Karpas-422 (cell line): Measurements from ENCODE around the gene USP32. TPM values are rescaled to one million over a fixed set of nuclear protein-coding genes. Genes with fewer than 3 reads are reported as not detected.
A peak's percentile ranks its signal among the peaks of the same experiment; 100 is the strongest.

ENCODE experiments used
- DNase-seq: peaks from one replicate; pipeline ENCODE4 v3.0.0-alpha.2; 2015
- H2AFZ ChIP-seq: fragments of 200-600 bp; sonication (generic); 2 replicates; pipeline ENCODE4 v1.6.1; 2014; ENCODE audit warnings: antibody characterized with exemption, low read length, mixed read lengths
- H3K27ac ChIP-seq: fragments of 200-600 bp; sonication (generic); 2 replicates; pipeline ENCODE4 v1.5.1; 2014; ENCODE audit warnings: mild to moderate bottlenecking, low read length, moderate library complexity
- H3K27me3 ChIP-seq: fragments of 200-600 bp; sonication (generic); 2 replicates; pipeline ENCODE4 v1.6.1; 2014; ENCODE audit warnings: low read length, mixed read lengths
- H3K36me3 ChIP-seq: fragments of 200-600 bp; sonication (generic); 2 replicates; pipeline ENCODE4 v1.6.1; 2014; ENCODE audit warnings: low read length, mixed read lengths; ENCODE audit not compliant: insufficient read depth
- H3K4me1 ChIP-seq: fragments of 200-600 bp; sonication (generic); 2 replicates; pipeline ENCODE4 v1.6.1; 2014; ENCODE audit warnings: mild to moderate bottlenecking, low read length, mixed read lengths
- H3K4me2 ChIP-seq: fragments of 200-600 bp; sonication (generic); 2 replicates; pipeline ENCODE4 v1.6.1; 2014; ENCODE audit warnings: low read length, low read depth, mild to moderate bottlenecking; ENCODE audit not compliant: poor library complexity, severe bottlenecking
- H3K4me3 ChIP-seq: fragments of 200-600 bp; sonication (generic); 2 replicates; pipeline ENCODE4 v1.5.1; 2014; ENCODE audit warnings: mild to moderate bottlenecking, antibody characterized with exemption, low read length, mixed read lengths
- H3K79me2 ChIP-seq: fragments of 200-600 bp; sonication (generic); 2 replicates; pipeline ENCODE4 v1.6.1; 2014; ENCODE audit warnings: mild to moderate bottlenecking, low read length, mixed read lengths
- H3K9ac ChIP-seq: fragments of 200-600 bp; sonication (generic); 2 replicates; pipeline ENCODE4 v1.6.0; 2014; ENCODE audit warnings: low read length
- H3K9me2 ChIP-seq: fragments of 200-600 bp; sonication (generic), shearing (Covaris generic); replicated peaks from 2 replicates; pipeline ENCODE4 v1.6.0; 2014; ENCODE audit warnings: mild to moderate bottlenecking, low read length, moderate library complexity; ENCODE audit not compliant: insufficient read depth
- H3K9me3 ChIP-seq: fragments of 300-700, 200-600 bp; sonication (generic); 2 replicates; pipeline ENCODE4 v1.6.1; 2014; ENCODE audit warnings: low read length, mixed read lengths
- H4K20me1 ChIP-seq: fragments of 200-600 bp; sonication (generic); 2 replicates; pipeline ENCODE4 v1.6.1; 2014; ENCODE audit warnings: mild to moderate bottlenecking, antibody characterized with exemption, low read length, low read depth; ENCODE audit not compliant: insufficient read depth
- total RNA-seq: library from RNA; depleted of rRNA; stranded (reverse); fragments of >200 nt; shearing (Covaris generic); gene quantifications from 2 replicates; pipeline ENCODE4 v1.2.3, GENCODE V29; 2014; ENCODE audit warnings: low replicate concordance

USP32 gene
- total RNA-seq, 1 experiment from 2014 or later: 81.0 TPM

DNA sequence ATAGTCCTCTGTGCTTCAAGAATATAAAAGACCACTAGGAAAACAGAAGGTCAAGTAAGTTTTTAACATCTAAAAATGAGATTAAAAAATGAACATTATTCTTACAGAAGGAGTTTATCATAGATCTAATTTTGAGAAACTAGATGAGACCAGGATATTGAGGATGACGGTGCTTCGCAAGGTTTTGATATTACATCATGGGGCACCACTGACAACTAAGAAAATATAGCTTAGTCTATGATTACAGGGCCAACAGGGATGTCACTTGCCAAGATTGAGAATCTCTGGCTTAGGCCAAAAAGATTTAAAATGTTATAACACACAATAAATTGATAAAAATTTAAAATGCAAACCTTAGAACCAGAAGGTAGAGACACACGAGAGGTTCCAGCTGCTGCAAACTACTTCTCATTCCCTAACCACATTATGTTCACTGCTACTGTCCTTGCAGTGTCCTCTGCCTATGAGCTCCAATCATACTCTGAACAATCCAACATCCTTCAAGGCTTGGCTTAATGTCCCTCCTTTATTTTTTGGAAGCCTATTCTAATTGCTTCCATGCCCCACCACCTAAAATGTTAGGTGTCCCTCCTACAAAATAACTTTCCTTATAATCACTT is 33.2 kb downstream of the USP32 start:
- no peaks in the 10 kb centered on the region for H3K9me3 ChIP-seq
- no peaks in the 10 kb centered on the region for H4K20me1 ChIP-seq
- no peak overlapping the region for H2AFZ ChIP-seq
- no peaks in the 10 kb centered on the region for H3K9me2 ChIP-seq
- H3K36me3 ChIP-seq: no peaks in the 10 kb centered on the region
- H3K9ac ChIP-seq: no peak overlapping the region
- H3K27ac ChIP-seq: no peak overlapping the region
- no peaks in the 10 kb centered on the region for H3K27me3 ChIP-seq
- H3K79me2 ChIP-seq: peaks cover 87% of the 10 kb centered on the region
- H3K4me2 ChIP-seq: no peak overlapping the region
- DNase-seq: no peak
- no peak overlapping the region for H3K4me3 ChIP-seq
- peaks cover 23% of the 10 kb centered on the region for H3K4me1 ChIP-seq

DNA sequence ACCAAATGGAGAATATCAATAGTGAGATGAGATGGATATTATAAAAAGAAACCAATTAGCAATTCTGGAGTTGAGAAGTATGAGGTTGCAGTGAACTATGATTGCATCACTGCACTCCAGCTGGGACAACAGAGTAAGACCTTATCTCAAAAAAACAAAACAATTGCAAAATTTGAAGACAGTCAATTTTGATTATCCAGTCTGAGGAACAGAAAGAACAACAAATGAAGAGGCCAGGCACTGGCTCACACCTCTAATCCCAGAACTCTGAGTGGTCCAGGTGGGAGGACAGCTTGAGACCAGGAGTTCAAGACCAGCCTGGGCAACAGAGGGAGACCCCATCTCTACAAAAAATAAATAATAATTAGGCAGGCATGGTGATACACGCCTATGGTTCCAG is 35.0 kb downstream of the USP32 start:
- no peak overlapping the region for H3K4me2 ChIP-seq
- H4K20me1 ChIP-seq: no peaks in the 10 kb centered on the region
- H3K4me3 ChIP-seq: no peak overlapping the region
- H3K9me2 ChIP-seq: no peaks in the 10 kb centered on the region
- no peak overlapping the region for H2AFZ ChIP-seq
- H3K79me2 ChIP-seq: peaks cover 89% of the 10 kb centered on the region
- H3K36me3 ChIP-seq: no peaks in the 10 kb centered on the region
- H3K27ac ChIP-seq: no peak overlapping the region; the same call in 1 of the 2 replicates
- peaks cover 36% of the 10 kb centered on the region for H3K4me1 ChIP-seq
- no peaks in the 10 kb centered on the region for H3K9me3 ChIP-seq
- no peak overlapping the region for H3K9ac ChIP-seq
- no peaks in the 10 kb centered on the region for H3K27me3 ChIP-seq
- no peak for DNase-seq

DNA sequence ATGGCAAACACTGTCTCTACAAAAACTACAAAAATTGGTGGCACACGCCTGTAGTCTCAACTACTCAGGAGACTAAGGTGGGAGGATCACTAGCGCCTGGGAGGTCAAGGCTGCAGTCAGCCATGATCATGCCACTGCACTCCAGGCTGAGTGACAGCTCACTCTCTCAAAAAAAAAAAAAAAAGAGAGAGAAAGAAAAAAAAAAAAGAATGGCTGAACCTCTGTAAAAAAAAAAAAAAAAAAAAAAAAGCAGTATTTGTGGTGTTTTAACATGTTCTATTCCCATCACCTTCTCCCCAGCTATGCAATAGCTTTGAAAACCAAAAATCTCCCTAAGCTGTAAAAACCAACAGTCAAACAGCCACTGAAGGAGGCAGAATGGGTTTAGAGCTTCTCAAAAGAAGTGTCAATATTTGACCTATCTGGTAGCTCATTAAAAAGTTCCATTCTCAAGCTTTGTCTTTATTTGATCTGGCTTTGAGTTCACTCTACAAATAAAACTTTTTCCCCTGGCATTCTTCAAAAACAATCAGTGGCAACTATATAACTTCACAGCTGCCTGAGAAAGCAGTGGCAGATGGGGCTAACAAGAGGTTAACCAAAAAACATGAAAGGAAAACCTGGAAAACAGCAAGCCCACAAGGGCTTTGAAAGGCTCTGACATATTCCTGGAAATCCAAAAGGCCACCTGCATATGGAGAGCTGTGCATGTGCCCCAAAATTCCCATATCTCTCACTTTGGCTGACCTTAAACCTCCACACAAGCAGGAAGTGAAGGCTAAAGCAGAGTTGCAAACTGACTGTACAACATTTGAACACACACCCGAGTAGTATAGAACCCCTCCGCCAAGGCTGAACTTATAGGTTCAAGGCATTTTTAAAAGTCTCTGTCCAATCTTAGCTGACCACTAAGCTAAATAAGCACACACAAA is 36.0 kb downstream of the USP32 start:
- H3K4me2 ChIP-seq: peak overlapping the region; percentile 10
- H3K9ac ChIP-seq: no peak overlapping the region
- no peak overlapping the region for H2AFZ ChIP-seq
- peak overlapping the region; percentile 14; the same call in 1 of the 2 replicates for H3K27ac ChIP-seq
- H4K20me1 ChIP-seq: no peaks in the 10 kb centered on the region
- H3K9me3 ChIP-seq: no peaks in the 10 kb centered on the region
- no peaks in the 10 kb centered on the region for H3K27me3 ChIP-seq
- no peak overlapping the region for H3K4me3 ChIP-seq
- H3K36me3 ChIP-seq: no peaks in the 10 kb centered on the region
- no peak for DNase-seq
- no peaks in the 10 kb centered on the region for H3K9me2 ChIP-seq
- peaks cover 46% of the 10 kb centered on the region for H3K4me1 ChIP-seq
- peaks cover 89% of the 10 kb centered on the region for H3K79me2 ChIP-seq

- H3K9me3 ChIP-seq: no peaks in the 10 kb centered on the region
- H3K4me1 ChIP-seq: peaks cover 60% of the 10 kb centered on the region
- H3K4me3 ChIP-seq: no peak overlapping the region
- H3K79me2 ChIP-seq: peaks cover 95% of the 10 kb centered on the region
- DNase-seq: no peak
- H4K20me1 ChIP-seq: no peaks in the 10 kb centered on the region
- no peaks in the 10 kb centered on the region for H3K36me3 ChIP-seq
- no peak overlapping the region for H3K4me2 ChIP-seq
- H3K27me3 ChIP-seq: no peaks in the 10 kb centered on the region
- no peaks in the 10 kb centered on the region for H3K9me2 ChIP-seq
- no peak overlapping the region for H3K9ac ChIP-seq
- no peak overlapping the region for H2AFZ ChIP-seq
- H3K27ac ChIP-seq: peak overlapping the region; percentile 9; the same call in 1 of the 2 replicates
These were observed 37.7 kb downstream of the USP32 start for GRCh38 chr17:60354223-60354622.

GRCh38 chr17:60353773-60354172 is 38.2 kb downstream of the USP32 start:
- peaks cover 94% of the 10 kb centered on the region for H3K79me2 ChIP-seq

DNA sequence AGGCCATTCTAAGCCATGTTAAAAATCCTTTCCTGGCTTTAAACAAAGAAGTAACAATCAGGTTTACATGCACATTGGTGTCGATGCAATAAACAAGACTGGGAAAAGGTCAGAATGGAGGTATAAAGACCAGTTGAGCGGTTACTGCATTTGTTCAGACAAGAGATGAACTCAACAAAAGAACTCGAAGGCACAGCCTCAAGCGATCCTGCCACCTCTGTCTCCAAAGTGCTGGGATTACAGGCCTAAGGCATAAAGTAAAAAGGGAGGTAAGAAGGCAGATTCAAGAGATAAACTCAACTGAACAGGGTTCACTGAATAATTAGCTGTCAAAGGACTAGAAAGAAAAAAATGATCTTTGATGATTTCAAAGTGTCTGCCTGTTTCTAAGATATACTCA is 39.4 kb downstream of the USP32 start:
- H3K36me3 ChIP-seq: no peaks in the 10 kb centered on the region
- peaks cover 92% of the 10 kb centered on the region for H3K79me2 ChIP-seq
- H3K9ac ChIP-seq: no peak overlapping the region
- H4K20me1 ChIP-seq: no peaks in the 10 kb centered on the region
- peak overlapping the region; percentile 87 for H3K27ac ChIP-seq
- DNase-seq: no peak
- no peak overlapping the region for H3K4me3 ChIP-seq
- H3K27me3 ChIP-seq: no peaks in the 10 kb centered on the region
- no peaks in the 10 kb centered on the region for H3K9me3 ChIP-seq
- no peaks in the 10 kb centered on the region for H3K9me2 ChIP-seq
- no peak overlapping the region for H2AFZ ChIP-seq
- H3K4me2 ChIP-seq: no peak overlapping the region
- peaks cover 60% of the 10 kb centered on the region for H3K4me1 ChIP-seq

More at GRCh38 chr17:60353773-60354172, 38.2 kb downstream of the USP32 start:
- peak overlapping the region; percentile 9; the same call in 1 of the 2 replicates for H3K27ac ChIP-seq
- no peak overlapping the region for H2AFZ ChIP-seq
- H3K27me3 ChIP-seq: no peaks in the 10 kb centered on the region
- no peaks in the 10 kb centered on the region for H3K36me3 ChIP-seq
- no peak for DNase-seq
- H3K9me2 ChIP-seq: no peaks in the 10 kb centered on the region
- H3K4me1 ChIP-seq: peaks cover 60% of the 10 kb centered on the region
- no peaks in the 10 kb centered on the region for H3K9me3 ChIP-seq
- H4K20me1 ChIP-seq: no peaks in the 10 kb centered on the region
- H3K4me3 ChIP-seq: no peak overlapping the region
- H3K9ac ChIP-seq: no peak overlapping the region
- no peak overlapping the region for H3K4me2 ChIP-seq

GRCh38 chr17:60352071-60352470 is 39.9 kb downstream of the USP32 start:
- no peak for DNase-seq
- Histone ChIP-seq H3K36me3 (no peaks in the 10 kb centered on the region), H3K9ac (no peak overlapping the region), H3K27ac (peak overlapping the region; percentile 87), H3K4me3 (no peak overlapping the region), H3K9me2 (no peaks in the 10 kb centered on the region), H3K27me3 (no peaks in the 10 kb centered on the region), H3K9me3 (no peaks in the 10 kb centered on the region), H3K4me2 (peak overlapping the region; percentile 74), H3K4me1 (peaks cover 60% of the 10 kb centered on the region), H3K79me2 (peaks cover 92% of the 10 kb centered on the region), H4K20me1 (no peaks in the 10 kb centered on the region), H2AFZ (no peak overlapping the region)

GRCh38 chr17:60351012-60351695 is 40.8 kb downstream of the USP32 start:
- Histone ChIP-seq H3K79me2 (peaks cover 92% of the 10 kb centered on the region), H3K9me2 (no peaks in the 10 kb centered on the region), H3K4me3 (peak overlapping the region; percentile 54), H3K27ac (peak overlapping the region; percentile 87), H2AFZ (no peak overlapping the region), H3K9ac (peak overlapping the region; percentile 51), H3K9me3 (no peaks in the 10 kb centered on the region), H4K20me1 (no peaks in the 10 kb centered on the region), H3K4me1 (peaks cover 56% of the 10 kb centered on the region), H3K27me3 (no peaks in the 10 kb centered on the region), H3K36me3 (no peaks in the 10 kb centered on the region), H3K4me2 (peak overlapping the region; percentile 74)
- DNase-seq: no peak
